Nephron (organoid): ENCODE results near the gene CXXC4.

Experiments
- H3K27ac Mint-ChIP-seq, 3 experiments: 2 replicates each; pipeline ENCODE4 v1.8.0; 2020; ENCODE audit warnings: mixed read lengths in 3 of 3, mild to moderate bottlenecking in 2 of 3, moderate library complexity in 1 of 3
- H3K27me3 Mint-ChIP-seq: 2 replicates; pipeline ENCODE4 v1.8.0; 2021; ENCODE audit warnings: low read depth, mild to moderate bottlenecking, moderate library complexity, mixed read lengths
- H3K36me3 Mint-ChIP-seq: 2 replicates; pipeline ENCODE4 v1.8.0; 2020; ENCODE audit warnings: low read depth, mixed read lengths
- H3K4me1 Mint-ChIP-seq: 2 replicates; pipeline ENCODE4 v1.8.0; 2020; ENCODE audit warnings: mixed read lengths
- H3K4me3 Mint-ChIP-seq, 3 experiments: 2 replicates each; pipeline ENCODE4 v1.8.0; 2020; ENCODE audit warnings: mild to moderate bottlenecking in 3 of 3, mixed read lengths in 3 of 3, moderate library complexity in 2 of 3
- H3K9me3 Mint-ChIP-seq: 2 replicates; pipeline ENCODE4 v1.8.0; 2020; ENCODE audit warnings: mixed read lengths
- CTCF ChIP-seq, 3 experiments: fragments of 200-600 bp; sonication (generic); IDR thresholded peaks; one replicate each; pipeline ENCODE4 v1.5.0; 2021; ENCODE audit warnings: antibody characterized with exemption in 3 of 3; ENCODE audit not compliant: unreplicated experiment in 3 of 3

The CXXC4 gene

DNA sequence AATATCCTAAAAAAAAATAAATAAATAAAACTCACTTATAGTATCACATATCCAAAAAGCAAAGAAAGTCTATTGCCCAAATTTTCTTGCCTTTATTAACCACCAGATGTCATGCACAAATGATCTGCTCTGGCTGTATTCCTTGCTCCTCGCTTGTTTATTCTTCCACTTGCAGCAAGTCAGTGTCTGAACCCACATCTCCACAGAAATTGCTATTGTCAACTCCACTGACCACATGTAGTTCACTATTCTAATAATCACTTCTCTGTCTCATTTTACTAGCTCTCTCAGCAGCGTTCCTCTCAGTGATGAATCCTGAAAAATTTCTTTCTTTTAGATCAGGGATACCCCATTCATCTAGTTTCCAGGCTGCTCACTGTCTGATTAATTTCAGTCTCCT lies 29.3 kb upstream of the CXXC4 start:
- no peaks in the 10 kb centered on the region for H3K36me3 Mint-ChIP-seq
- TF ChIP-seq CTCF (IDR thresholded peaks at IDR 0.05; ENCODE audit: unreplicated experiment in 3 of 3), result no peak
- no peaks in the 10 kb centered on the region for H3K9me3 Mint-ChIP-seq
- H3K27me3 Mint-ChIP-seq, result no peaks in the 10 kb centered on the region
- no peaks in the 10 kb centered on the region for H3K4me1 Mint-ChIP-seq
- H3K4me3 Mint-ChIP-seq, result no peak overlapping the region
- H3K27ac Mint-ChIP-seq, result no peak overlapping the region

- no peaks in the 10 kb centered on the region for H3K4me1 Mint-ChIP-seq
- no peaks in the 10 kb centered on the region for H3K36me3 Mint-ChIP-seq
- H3K27ac Mint-ChIP-seq, result no peak overlapping the region
- H3K4me3 Mint-ChIP-seq, result no peak overlapping the region
- peaks cover 8% of the 10 kb centered on the region for H3K9me3 Mint-ChIP-seq
- no peak for TF ChIP-seq CTCF (IDR thresholded peaks at IDR 0.05; ENCODE audit: unreplicated experiment in 3 of 3)
- no peaks in the 10 kb centered on the region for H3K27me3 Mint-ChIP-seq
Observed at GRCh38 chr4:104519588-104519987, 24.9 kb upstream of the CXXC4 start.

GRCh38 chr4:104516884-104517283 lies 22.2 kb upstream of the CXXC4 start:
- H3K27ac Mint-ChIP-seq, result no peak overlapping the region
- H3K27me3 Mint-ChIP-seq, result no peaks in the 10 kb centered on the region
- peaks cover 8% of the 10 kb centered on the region for H3K9me3 Mint-ChIP-seq
- TF ChIP-seq CTCF (IDR thresholded peaks at IDR 0.05; ENCODE audit: unreplicated experiment in 3 of 3), result no peak
- H3K4me1 Mint-ChIP-seq, result no peaks in the 10 kb centered on the region
- H3K36me3 Mint-ChIP-seq, result no peaks in the 10 kb centered on the region
- no peak overlapping the region for H3K4me3 Mint-ChIP-seq

- Mint-ChIP-seq H3K27me3 (no peaks in the 10 kb centered on the region), H3K36me3 (no peaks in the 10 kb centered on the region), H3K4me3 (no peak overlapping the region), H3K9me3 (no peaks in the 10 kb centered on the region), H3K27ac (no peak overlapping the region), H3K4me1 (no peaks in the 10 kb centered on the region)
- no peak for TF ChIP-seq CTCF (IDR thresholded peaks at IDR 0.05; ENCODE audit: unreplicated experiment in 3 of 3)
Observed at GRCh38 chr4:104508224-104508623, 13.5 kb upstream of the CXXC4 start.

DNA sequence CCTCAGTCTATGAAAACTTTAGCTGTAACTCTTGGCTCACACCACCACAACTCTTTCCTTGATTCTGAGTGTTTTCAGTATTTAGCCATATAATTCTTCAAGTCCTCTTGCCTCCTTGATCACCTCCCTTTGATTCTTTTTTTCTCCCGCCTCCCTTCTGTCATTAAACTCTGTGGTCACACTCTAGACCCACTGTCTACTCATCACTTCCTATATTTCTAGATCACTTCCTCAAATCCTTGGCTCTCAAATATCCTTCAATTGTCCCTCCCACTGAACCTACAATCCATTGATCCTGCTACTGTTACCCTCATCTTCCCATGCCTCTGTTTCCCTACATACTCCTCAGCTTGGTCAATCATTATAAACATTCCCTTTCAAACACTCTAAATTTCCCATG lies 12.4 kb upstream of the CXXC4 start:
- Mint-ChIP-seq H3K4me1 (peaks cover 2% of the 10 kb centered on the region), H3K4me3 (no peak overlapping the region), H3K9me3 (no peaks in the 10 kb centered on the region), H3K27me3 (no peaks in the 10 kb centered on the region), H3K27ac (no peak overlapping the region), H3K36me3 (no peaks in the 10 kb centered on the region)
- no peak for TF ChIP-seq CTCF (IDR thresholded peaks at IDR 0.05; ENCODE audit: unreplicated experiment in 3 of 3)

- peaks cover 12% of the 10 kb centered on the region for H3K4me1 Mint-ChIP-seq
- no peaks in the 10 kb centered on the region for H3K9me3 Mint-ChIP-seq
- no peaks in the 10 kb centered on the region for H3K36me3 Mint-ChIP-seq
- TF ChIP-seq CTCF (IDR thresholded peaks at IDR 0.05; ENCODE audit: unreplicated experiment in 3 of 3), result no peak
- no peak overlapping the region for H3K27ac Mint-ChIP-seq
- no peaks in the 10 kb centered on the region for H3K27me3 Mint-ChIP-seq
- no peak overlapping the region for H3K4me3 Mint-ChIP-seq
Observed at GRCh38 chr4:104504536-104504935, 9.8 kb upstream of the CXXC4 start.
